Mesodermal cell (in vitro differentiated cells): Measurements from ENCODE around the gene CLDN24. TPM values are rescaled to one million over a fixed set of nuclear protein-coding genes. Genes with fewer than 3 reads are reported as not detected.

Experiments used
- H3K27ac ChIP-seq: 2 replicates; pipeline ENCODE4 v1.7.0; 2013; ENCODE audit warnings: mild to moderate bottlenecking, low read depth, low read length, moderate library complexity; ENCODE audit not compliant: severe bottlenecking
- H3K36me3 ChIP-seq: 2 replicates; pipeline ENCODE4 v1.7.1; 2013; ENCODE audit warnings: mild to moderate bottlenecking, low read length, moderate library complexity; ENCODE audit not compliant: control insufficient read depth, insufficient read depth
- H3K4me1 ChIP-seq: one replicate; pipeline ENCODE4 v1.7.1; 2013; ENCODE audit warnings: mild to moderate bottlenecking, low read length; ENCODE audit not compliant: insufficient read depth, control insufficient read depth, poor library complexity, severe bottlenecking
- H3K4me3 ChIP-seq: 2 replicates; pipeline ENCODE4 v1.7.0; 2013; ENCODE audit warnings: low read length, control low read depth, mild to moderate bottlenecking; ENCODE audit not compliant: insufficient read depth, poor library complexity, severe bottlenecking; ENCODE audit errors: extremely low read depth
- H3K9me3 ChIP-seq: 2 replicates; pipeline ENCODE4 v1.7.1; 2013; ENCODE audit warnings: mild to moderate bottlenecking, low read length, moderate library complexity; ENCODE audit not compliant: control insufficient read depth
- WGBS, 2 experiments: methylation state at CpG; one replicate each; pipeline ENCODE4 v1.1.5; 2013; ENCODE audit warnings: missing lambda C conversion rate in 2 of 2; ENCODE audit not compliant: insufficient coverage in 2 of 2; 5-methylcytosine and 5-hydroxymethylcytosine counted together
- polyA plus RNA-seq, 2 experiments: library from polyadenylated mRNA; stranded (reverse); fragments of 50-300 nt; gene quantifications; one replicate each; pipeline ENCODE4 v1.2.3, GENCODE V29; 2013

The CLDN24 gene
- polyA plus RNA-seq (2013, experiment 1 of 2) = not detected
- not detected for polyA plus RNA-seq (2013, experiment 2 of 2)

GRCh38 chr4:183322326-183322725 lies at the start of gene CLDN24:
Gene CLDN24 (minus strand): TSS chr4:183322426. CDS start chr4:183322426, 0 bp downstream.
- H3K4me1 ChIP-seq = no peaks in the 10 kb centered on the region
- no peak within 1 kb of the TSS for H3K27ac ChIP-seq
- H3K4me3 ChIP-seq = no peak within 1 kb of the TSS
- WGBS, 2 experiments = 93 to 100% methylated on average over 2 to 3 of the region's 5 CpGs
- H3K36me3 ChIP-seq = peaks cover 30% of the 10 kb centered on the region
- peaks cover 18% of the 10 kb centered on the region for H3K9me3 ChIP-seq

GRCh38 chr4:183370786-183371185 lies 48.6 kb upstream of the CLDN24 start:
- WGBS, 2 experiments = 78 to 96% methylated on average over 4 to 5 of the region's 12 CpGs
- Histone ChIP-seq H3K4me1 (peaks cover 1% of the 10 kb centered on the region), H3K9me3 (peaks cover 8% of the 10 kb centered on the region), H3K36me3 (no peaks in the 10 kb centered on the region), H3K4me3 (no peak overlapping the region), H3K27ac (no peak overlapping the region)

- Histone ChIP-seq H3K4me3 (no peak overlapping the region), H3K36me3 (no peaks in the 10 kb centered on the region), H3K9me3 (peaks cover 8% of the 10 kb centered on the region), H3K4me1 (no peaks in the 10 kb centered on the region), H3K27ac (no peak overlapping the region)
- WGBS, 2 experiments = 78 to 92% methylated on average over 6 to 8 of the region's 8 CpGs
Observed at GRCh38 chr4:183369073-183369472, 46.8 kb upstream of the CLDN24 start.

- 84 to 92% methylated on average over 10 to 16 of the region's 16 CpGs for WGBS, 2 experiments
- Histone ChIP-seq H3K4me3 (no peak overlapping the region), H3K4me1 (no peaks in the 10 kb centered on the region), H3K9me3 (no peaks in the 10 kb centered on the region), H3K27ac (no peak overlapping the region), H3K36me3 (no peaks in the 10 kb centered on the region)
Observed at GRCh38 chr4:183366206-183366835, 44.1 kb upstream of the CLDN24 start.

- no peak overlapping the region for H3K4me3 ChIP-seq
- WGBS, 2 experiments = 81 to 84% methylated on average over 9 to 10 of the region's 10 CpGs
- H3K27ac ChIP-seq = no peak overlapping the region
- no peaks in the 10 kb centered on the region for H3K9me3 ChIP-seq
- no peaks in the 10 kb centered on the region for H3K36me3 ChIP-seq
- peaks cover 16% of the 10 kb centered on the region for H3K4me1 ChIP-seq
Observed at GRCh38 chr4:183364025-183364424, 41.8 kb upstream of the CLDN24 start.

GRCh38 chr4:183362916-183363542 lies 40.8 kb upstream of the CLDN24 start:
- H3K9me3 ChIP-seq = no peaks in the 10 kb centered on the region
- peaks cover 16% of the 10 kb centered on the region for H3K4me1 ChIP-seq
- no peak overlapping the region for H3K27ac ChIP-seq
- no peak overlapping the region for H3K4me3 ChIP-seq
- WGBS, 2 experiments = 70 to 72% methylated on average over 9 to 10 of the region's 15 CpGs
- H3K36me3 ChIP-seq = no peaks in the 10 kb centered on the region

- Histone ChIP-seq H3K27ac (no peak overlapping the region), H3K9me3 (no peaks in the 10 kb centered on the region), H3K4me3 (no peak overlapping the region), H3K4me1 (peaks cover 16% of the 10 kb centered on the region), H3K36me3 (no peaks in the 10 kb centered on the region)
- WGBS, 2 experiments = 93 to 100% methylated on average over 4 of the region's 4 CpGs
Observed at GRCh38 chr4:183362036-183362435, 39.8 kb upstream of the CLDN24 start.

GRCh38 chr4:183360161-183360919 lies 38.1 kb upstream of the CLDN24 start:
- Histone ChIP-seq H3K27ac (peak overlapping the region; percentile 73), H3K9me3 (no peaks in the 10 kb centered on the region), H3K4me3 (no peak overlapping the region), H3K36me3 (no peaks in the 10 kb centered on the region), H3K4me1 (peaks cover 16% of the 10 kb centered on the region)
- WGBS, 2 experiments = 74% methylated on average over 7 to 8 of the region's 11 CpGs

GRCh38 chr4:183358215-183358755 lies 36.1 kb upstream of the CLDN24 start:
- Histone ChIP-seq H3K9me3 (no peaks in the 10 kb centered on the region), H3K4me3 (no peak overlapping the region), H3K4me1 (peaks cover 16% of the 10 kb centered on the region), H3K27ac (no peak overlapping the region), H3K36me3 (no peaks in the 10 kb centered on the region)
- 87 to 92% methylated on average over 13 of the region's 13 CpGs for WGBS, 2 experiments

GRCh38 chr4:183356931-183357675 lies 34.9 kb upstream of the CLDN24 start:
- Histone ChIP-seq H3K27ac (no peak overlapping the region), H3K4me3 (no peak overlapping the region), H3K36me3 (no peaks in the 10 kb centered on the region), H3K4me1 (peaks cover 16% of the 10 kb centered on the region), H3K9me3 (no peaks in the 10 kb centered on the region)
- 89 to 91% methylated on average over 14 to 15 of the region's 20 CpGs for WGBS, 2 experiments
